HepG2 (cell line): ENCODE results near the gene POC1B. TPM values are rescaled to one million over a fixed set of nuclear protein-coding genes. Genes with fewer than 3 reads are reported as not detected.

ENCODE experiments used
- ATAC-seq: fragments of 200-7000 bp; cut with Tn5 transposase; 3 replicates; pipeline ENCODE4 v1.9.1; 2020; ENCODE audit warnings: mild to moderate bottlenecking, moderate library complexity
- Bru-seq: library from RNA; stranded (reverse); fragments of 400-500 nt; gene quantifications from one replicate; lab custom pipeline; 2021; lab: Mats Ljungman, UMichigan
- BruChase-seq, 2 experiments: library from RNA; stranded (reverse); fragments of 400-500 nt; gene quantifications; one replicate each; lab custom pipeline; 2021; lab: Mats Ljungman, UMichigan
- BruUV-seq: library from RNA; stranded (reverse); fragments of 400-500 nt; replicated peaks from 2 replicates; lab custom pipeline; 2021; lab: Mats Ljungman, UMichigan
- CTCF ChIA-PET: fragments of 300-600 bp; formaldehyde crosslinking; extraction: SDS; loops from one replicate; lab custom pipeline; 2021; ENCODE audit warnings: low total read pairs, inconsistent platforms, low intra/inter-chr PET ratio; lab: Yijun Ruan, JAX
- POLR2A ChIA-PET: fragments of 350-600 bp; sonication (Branson Sonifier 250); formaldehyde crosslinking; loops from one replicate; lab custom pipeline; 2020; ENCODE audit warnings: antibody characterized with exemption, inconsistent platforms; lab: Yijun Ruan, JAX
- DNase-seq: peaks from one replicate; pipeline ENCODE4 v3.0.0-alpha.2; 2015; ENCODE audit warnings: low spot score
- FAIRE-seq: peaks from 3 replicates; lab custom pipeline; 2011; peaks lifted over from hg19 to GRCh38; lab: Jason Lieb, UNC
- H2AFZ ChIP-seq: one replicate; pipeline ENCODE4 v1.6.1; 2011; ENCODE audit warnings: low read length, inconsistent platforms
- H3K27ac ChIP-seq: fragments of 300-600 bp; 3 replicates; pipeline ENCODE4 v1.8.0; 2011; ENCODE audit warnings: mixed run types, mild to moderate bottlenecking, mixed read lengths, low read length, inconsistent platforms; ENCODE audit not compliant: insufficient read depth; ENCODE audit errors: extremely low read length
- H3K27me3 ChIP-seq, 2 experiments: fragments of 200-600 bp in 1 of 2; 2 replicates in 1 of 2; 3 replicates in 1 of 2; pipeline versions ENCODE4 v1.6.0 to v1.8.0; 2011; ENCODE audit warnings: low read length in 2 of 2, mild to moderate bottlenecking in 2 of 2, moderate library complexity in 2 of 2, inconsistent platforms in 1 of 2; ENCODE audit not compliant: insufficient read depth in 2 of 2, control insufficient read depth in 1 of 2
- H3K36me3 ChIP-seq, 2 experiments: fragments of 200-600 bp in 1 of 2; replicated peaks in 1 of 2; 2 replicates in 1 of 2; 3 replicates in 1 of 2; pipeline versions ENCODE4 v1.5.1 to v1.8.0; 2011; ENCODE audit warnings: low read length in 2 of 2, inconsistent platforms in 1 of 2; ENCODE audit not compliant: insufficient read depth in 2 of 2, control insufficient read depth in 1 of 2
- H3K4me1 ChIP-seq: 2 replicates; pipeline ENCODE4 v1.5.1; 2012; ENCODE audit warnings: low read length, inconsistent platforms; ENCODE audit not compliant: insufficient read depth
- H3K4me2 ChIP-seq: 2 replicates; pipeline ENCODE4 v1.6.0; 2011; ENCODE audit warnings: low read depth, low read length, inconsistent platforms
- H3K4me3 ChIP-seq, 3 experiments: fragments of 200-600 bp in 1 of 3; sonication (generic), shearing (Covaris generic) in 1 of 3; replicated peaks in 1 of 3; 2 replicates each; pipeline ENCODE4 v1.5.1; 2011 to 2016; ENCODE audit warnings: low read length in 3 of 3, inconsistent platforms in 2 of 3, low read depth in 2 of 3, mild to moderate bottlenecking in 2 of 3, control low read depth in 1 of 3, mixed read lengths in 1 of 3; ENCODE audit not compliant: insufficient read depth in 1 of 3
- H3K79me2 ChIP-seq: one replicate; pipeline ENCODE4 v1.6.1; 2011; ENCODE audit warnings: low read length, inconsistent platforms; ENCODE audit not compliant: insufficient read depth
- H3K9ac ChIP-seq: 2 replicates; pipeline ENCODE4 v1.6.0; 2011; ENCODE audit warnings: mild to moderate bottlenecking, low read depth, low read length, inconsistent platforms; ENCODE audit not compliant: insufficient read depth
- H3K9me3 ChIP-seq: 2 replicates; pipeline ENCODE4 v1.5.1; 2012; ENCODE audit warnings: mild to moderate bottlenecking, low read length
- H4K20me1 ChIP-seq: 2 replicates; pipeline ENCODE4 v1.6.0; 2011; ENCODE audit warnings: inconsistent platforms, mild to moderate bottlenecking, low read length, moderate library complexity; ENCODE audit not compliant: insufficient read depth
- HNF4G ChIP-seq, 2 experiments: sonication (generic) in 1 of 2; formaldehyde crosslinking in 1 of 2; IDR thresholded peaks; 2 replicates each; pipeline versions ENCODE4 v1.4.0 to v1.6.1; 2011 to 2020; ENCODE audit warnings: borderline replicate concordance in 2 of 2, low read depth in 2 of 2, mild to moderate bottlenecking in 2 of 2, low read length in 1 of 2, missing genetic modification reagents in 1 of 2, moderate library complexity in 1 of 2
- ISX ChIP-seq: sonication (generic); formaldehyde crosslinking; conservative IDR thresholded peaks from 2 replicates; pipeline ENCODE4 v1.5.0; 2020; ENCODE audit warnings: missing genetic modification reagents
- KLF6 ChIP-seq: IDR thresholded peaks from 2 replicates; pipeline ENCODE4 v1.8.0; 2016; ENCODE audit warnings: missing biosample characterization, missing genetic modification reagents
- KMT2A ChIP-seq: sonication (generic); formaldehyde crosslinking; IDR thresholded peaks from 2 replicates; pipeline ENCODE4 v1.4.0; 2020; ENCODE audit warnings: missing genetic modification reagents
- MAFK ChIP-seq, 2 experiments: IDR thresholded peaks in 1 of 2; conservative IDR thresholded peaks in 1 of 2; 2 replicates each; pipeline ENCODE4 v1.6.1; 2011; ENCODE audit warnings: improper control_type of control experiment in 2 of 2, low read length in 2 of 2
- MED1 ChIP-seq: sonication (generic); formaldehyde crosslinking; IDR thresholded peaks from 2 replicates; pipeline ENCODE4 v1.4.0; 2020; ENCODE audit warnings: missing genetic modification reagents
- PHF21A ChIP-seq: sonication (generic); formaldehyde crosslinking; IDR thresholded peaks from 2 replicates; pipeline ENCODE4 v1.5.0; 2020; ENCODE audit warnings: mild to moderate bottlenecking, missing genetic modification reagents
- THAP11 ChIP-seq: IDR thresholded peaks from 2 replicates; pipeline ENCODE4 v1.6.1; 2016; ENCODE audit warnings: missing biosample characterization, missing genetic modification reagents
- TMF1 ChIP-seq: sonication (generic); formaldehyde crosslinking; IDR thresholded peaks from 2 replicates; pipeline ENCODE4 v1.8.1; 2022; ENCODE audit warnings: low read depth, missing genetic modification reagents
- ZBTB1 ChIP-seq: sonication (generic); formaldehyde crosslinking; IDR thresholded peaks from 2 replicates; pipeline ENCODE4 v1.4.0; 2020; ENCODE audit warnings: missing genetic modification reagents, borderline replicate concordance
- ZGPAT ChIP-seq: IDR thresholded peaks from 2 replicates; pipeline ENCODE4 v1.6.1; 2016; ENCODE audit warnings: mild to moderate bottlenecking
- ZNF260 ChIP-seq: sonication (generic); formaldehyde crosslinking; IDR thresholded peaks from 2 replicates; pipeline ENCODE4 v1.4.0; 2020; ENCODE audit warnings: missing genetic modification reagents, low read depth, mild to moderate bottlenecking, borderline replicate concordance
- ZNF549 ChIP-seq: sonication (generic); formaldehyde crosslinking; IDR thresholded peaks from 2 replicates; pipeline ENCODE4 v1.5.0; 2020; ENCODE audit warnings: missing genetic modification reagents
- ZNF660 ChIP-seq: sonication (generic); formaldehyde crosslinking; IDR thresholded peaks from 2 replicates; pipeline ENCODE4 v1.5.1; 2020; ENCODE audit warnings: mild to moderate bottlenecking, low read depth, missing genetic modification reagents, borderline replicate concordance
- ZNF788 ChIP-seq: sonication (generic); formaldehyde crosslinking; IDR thresholded peaks from 2 replicates; pipeline ENCODE4 v1.5.0; 2020; ENCODE audit warnings: mild to moderate bottlenecking, missing genetic modification reagents, borderline replicate concordance
- ZNF883 ChIP-seq: sonication (generic); formaldehyde crosslinking; IDR thresholded peaks from 2 replicates; pipeline ENCODE4 v1.5.1; 2020; ENCODE audit warnings: mild to moderate bottlenecking, missing genetic modification reagents; ENCODE audit errors: not compliant biosample characterization
- WGBS: methylation state at CpG from one replicate; pipeline ENCODE4 v1.1.6; 2017; ENCODE audit warnings: low lambda C conversion rate; 5-methylcytosine and 5-hydroxymethylcytosine counted together
- in situ Hi-C: cut with HindIII; loops from 2 replicates; pipeline ENCODE4 v1.10.0; 2017; ENCODE audit warnings: low pct_unique_long_range_greater_than_20kb; ENCODE audit not compliant: extremely low pct_ligation_motif_present
- intact Hi-C: fragments of 100-400 bp; cut with micrococcal nuclease; formaldehyde crosslinking; loops from one replicate; pipeline ENCODE4 v1.10.0; 2022; ENCODE audit not compliant: unreplicated experiment
- long read RNA-seq, 2 experiments: library from RNA in 1 of 2; library from polyadenylated mRNA in 1 of 2; stranded (forward) in 1 of 2; unstranded in 1 of 2; transcript quantifications; one replicate each; pipeline ENCODE4 v2.0.0, GENCODE V29; 2019 to 2022
- polyA minus RNA-seq, 3 experiments: library from RNA; depleted of rRNA, polyadenylated mRNA; stranded (reverse); fragments of >200 nt; gene quantifications; 2 replicates each; pipeline ENCODE4 v1.2.3, GENCODE V29; 2011; ENCODE audit warnings: low replicate concordance in 1 of 3
- polyA plus RNA-seq, 8 experiments: library from polyadenylated mRNA; depleted of rRNA in 3 of 8; stranded (reverse) in 7 of 8; unstranded in 1 of 8; fragments of >200 nt; fragmentation: Illumina TruSeq in 4 of 8; extraction: Trizol in 4 of 8; gene quantifications; 2 replicates each; pipeline versions ENCODE4 v1.2.1 to v1.2.3, GENCODE V29; 2011 to 2016; ENCODE audit warnings: low read depth in 4 of 8, missing spikeins in 1 of 8, mixed read lengths in 1 of 8; ENCODE audit not compliant: insufficient read depth in 1 of 8
- total RNA-seq, 5 experiments: library from RNA; depleted of rRNA; stranded (reverse); fragments of >200 nt; fragmentation: Illumina TruSeq; extraction: Trizol; gene quantifications; 2 replicates each; pipeline ENCODE4 v1.2.3, GENCODE V29; 2016; ENCODE audit warnings: low read depth in 1 of 5

Gene POC1B
- 11.0 and 15.1 TPM in 2 replicates for total RNA-seq (2016; rRNA removed; fragmentation: Illumina TruSeq; extraction: Trizol)
- total RNA-seq (2016; cell fraction: cytosol; rRNA removed; fragmentation: Illumina TruSeq; extraction: Trizol; ENCODE audit: low read depth), result 15.0 and 17.8 TPM in 2 replicates
- 12.2 and 14.9 TPM in 2 replicates for total RNA-seq (2016; cell fraction: insoluble cytoplasmic fraction; rRNA removed; fragmentation: Illumina TruSeq; extraction: Trizol)
- total RNA-seq (2016; cell fraction: membrane; rRNA removed; fragmentation: Illumina TruSeq; extraction: Trizol), result 10.9 and 13.1 TPM in 2 replicates
- 13.4 and 14.0 TPM in 2 replicates for total RNA-seq (2016; cell fraction: nucleus; rRNA removed; fragmentation: Illumina TruSeq; extraction: Trizol)
- polyA plus RNA-seq (2011; rRNA removed), result 6.7 and 9.3 TPM in 2 replicates
- polyA plus RNA-seq (2011; cell fraction: cytosol; rRNA removed), result 5.0 and 6.4 TPM in 2 replicates
- polyA plus RNA-seq (2011; cell fraction: nucleus; rRNA removed), result 4.1 and 5.2 TPM in 2 replicates
- polyA plus RNA-seq (2012), result 8.6 and 8.9 TPM in 2 replicates
- polyA plus RNA-seq (2016; cell fraction: cytosol; fragmentation: Illumina TruSeq; extraction: Trizol; ENCODE audit: low read depth), result 3.2 TPM in 2 replicates
- 16.2 and 19.6 TPM in 2 replicates for polyA plus RNA-seq (2016; cell fraction: insoluble cytoplasmic fraction; fragmentation: Illumina TruSeq; extraction: Trizol; ENCODE audit: low read depth)
- polyA plus RNA-seq (2016; cell fraction: membrane; fragmentation: Illumina TruSeq; extraction: Trizol; ENCODE audit: low read depth), result 8.7 and 9.2 TPM in 2 replicates
- 10.3 and 10.9 TPM in 2 replicates for polyA plus RNA-seq (2016; cell fraction: nucleus; fragmentation: Illumina TruSeq; extraction: Trizol; ENCODE audit: insufficient read depth, low read depth)
- 11.2 and 11.6 TPM in 2 replicates for polyA minus RNA-seq (2011; rRNA and poly(A)+ RNA removed; ENCODE audit: low replicate concordance)
- 9.3 and 11.3 TPM in 2 replicates for polyA minus RNA-seq (2011; cell fraction: cytosol; rRNA and poly(A)+ RNA removed)
- polyA minus RNA-seq (2011; cell fraction: nucleus; rRNA and poly(A)+ RNA removed), result 37.2 and 39.2 TPM in 2 replicates
- Bru-seq, nascent RNA, result percentile 52 among the genes with signal in this experiment
- BruChase-seq, experiment 1, labeled RNA remaining after a 6-hour chase, result percentile 53 among the genes with signal in this experiment
- percentile 54 among the genes with signal in this experiment for BruChase-seq, experiment 2, labeled RNA remaining after a 2-hour chase
- long read RNA-seq, experiment 1, partial matches to known transcripts, result 2 of 11 reads
- long read RNA-seq, experiment 1, other reads (novel, unspliced or antisense), result 6 of 11 reads
- long read RNA-seq, experiment 2, partial matches to known transcripts, result 0 of 18 reads
- long read RNA-seq, experiment 2, other reads (novel, unspliced or antisense), result 17 of 18 reads

- H3K4me1 ChIP-seq, result peaks cover 45% of the 10 kb centered on the region
- H3K9ac ChIP-seq, result peak within 1 kb of the TSS; percentile 91
- intact Hi-C loops (loop anchor here (5.0 kb wide), 1 partner anchor 149 kb away; no protein-coding TSS in a partner anchor), in situ Hi-C loops (loop anchor here (5.0 to 25.0 kb wide), 5 partner anchors 54 to 509 kb away; partner anchors contain the start of gene DUSP6)
- DNase-seq (peak; percentile 82), FAIRE-seq (no peak), ATAC-seq (peak; percentile 83)
- H3K27me3 ChIP-seq, result no peaks in the 10 kb centered on the region
- H3K79me2 ChIP-seq, result peaks cover 39% of the 10 kb centered on the region
- H4K20me1 ChIP-seq, result no peaks in the 10 kb centered on the region
- peak within 1 kb of the TSS; percentile 87 for H3K4me2 ChIP-seq
- H3K4me3 ChIP-seq, result peak within 1 kb of the TSS; percentile 86 to 96 (median 95)
- ChIA-PET CTCF (interaction anchor here (1.6 to 3.0 kb wide), 2 partner anchors 55 to 507 kb away, joined by 5 to 29 read pairs; no protein-coding TSS in a partner anchor), POLR2A (interaction anchor here (3.6 kb wide), 1 partner anchor 173 kb away, joined by 27 read pairs; the partner anchor contains the start of gene DUSP6)
- BruUV-seq, result TSS peak; percentile 47
- peak within 1 kb of the TSS; percentile 93 for H2AFZ ChIP-seq
- no peaks in the 10 kb centered on the region for H3K9me3 ChIP-seq
- H3K36me3 ChIP-seq, result no peaks in the 10 kb centered on the region
- H3K27ac ChIP-seq, result peak within 1 kb of the TSS; percentile 81
- 2% methylated on average over 20 of the region's 39 CpGs for WGBS
- TF ChIP-seq ZNF549 (CRISPR knock-in tag) (no peak), ZBTB1 (CRISPR knock-in tag) (no peak), ZNF260 (CRISPR knock-in tag) (no peak), ZGPAT (CRISPR knock-in tag) (peak; percentile 74), THAP11 (peak; percentile 89), HNF4G (IDR thresholded peaks at IDR 0.05; ENCODE audit: borderline replicate concordance, low read depth, low read length) (no peak), HNF4G (CRISPR knock-in tag; IDR thresholded peaks at IDR 0.05; ENCODE audit: borderline replicate concordance, low read depth) (0 out of 2 replicates have a peak, but pooled peaks have one; percentile 25), MED1 (CRISPR knock-in tag) (peak; percentile 71), ZNF788 (CRISPR knock-in tag) (peak; percentile 39; the same call in 1 of the 2 replicates), ZNF660 (CRISPR knock-in tag) (no peak), ISX (CRISPR knock-in tag) (no peak), TMF1 (CRISPR knock-in tag) (no peak), KLF6 (CRISPR knock-in tag) (0 out of 2 replicates have a peak, but pooled peaks have one; percentile 62), PHF21A (peak; percentile 57), KMT2A (CRISPR knock-in tag) (peak; percentile 87), ZNF883 (peak; percentile 38), MAFK (conservative IDR thresholded peaks at IDR 0.05 in 1 of 2, IDR thresholded peaks at IDR 0.05 in 1 of 2; ENCODE audit: low read length in 2 of 2) (no peak)
Observed at GRCh38 chr12:89525824-89526770, at the start of gene POC1B. TSS of gene POC1B (minus strand) at chr12:89526047. CDS start at chr12:89525895, 152 bp downstream.
